T-cell (primary cell): ENCODE measurements around the gene TUBGCP6. TPM values are rescaled to one million over a fixed set of nuclear protein-coding genes. Genes with fewer than 3 reads are reported as not detected.
A peak's percentile ranks its signal among the peaks of the same experiment; 100 is the strongest.

Source experiments
- ATAC-seq, 4 experiments: fragments of 200-7000 bp in 3 of 4; fragments of 150-1000 bp in 1 of 4; cut with Tn5 transposase; replicated peaks in 1 of 4; 1 replicate in 3 of 4; 2 replicates in 1 of 4; pipeline ENCODE4 v1.10.0; 2021; ENCODE audit warnings: moderate library complexity in 3 of 4, mild to moderate bottlenecking in 2 of 4, moderate number of reproducible peaks in 1 of 4
- CTCF ChIA-PET, 2 donors: fragments of 300-600 bp; sonication (Branson Sonifier 250); formaldehyde crosslinking; loops; one replicate each; lab custom pipeline; 2022; ENCODE audit warnings: antibody characterized with exemption in 2 of 2; lab: Charles Lee
- POLR2A ChIA-PET, 2 donors: fragments of 300-600 bp; sonication (Branson Sonifier 250); formaldehyde crosslinking; loops; one replicate each; lab custom pipeline; 2022; ENCODE audit warnings: antibody characterized with exemption in 2 of 2; lab: Charles Lee
- DNase-seq, 35 experiments: peaks; one replicate each; pipeline versions ENCODE4 v3.0.0 to v3.0.0-alpha.2; 2013 to 2023
- H3K27ac ChIP-seq: one replicate; pipeline ENCODE4 v1.5.1; 2013; ENCODE audit warnings: low read length
- H3K27me3 ChIP-seq, 2 experiments: replicated peaks in 1 of 2; 1 replicate in 1 of 2; 2 replicates in 1 of 2; pipeline versions ENCODE4 v1.6.1 to v1.7.0; 2013; ENCODE audit warnings: low read length in 1 of 2, mixed read lengths in 1 of 2; ENCODE audit not compliant: control insufficient read depth in 2 of 2, insufficient read depth in 2 of 2; ENCODE audit errors: extremely low read depth in 1 of 2
- H3K36me3 ChIP-seq, 2 donors: 1 replicate in 1 of 2; 2 replicates in 1 of 2; pipeline versions ENCODE4 v1.6.1 to v1.7.0; 2013; ENCODE audit warnings: low read length in 1 of 2; ENCODE audit not compliant: control insufficient read depth in 2 of 2, insufficient read depth in 1 of 2; ENCODE audit errors: extremely low read depth in 1 of 2
- H3K4me1 ChIP-seq, 2 experiments: 1 replicate in 1 of 2; 2 replicates in 1 of 2; pipeline versions ENCODE4 v1.6.1 to v1.7.0; 2013; ENCODE audit warnings: low read length in 2 of 2, mixed read lengths in 1 of 2; ENCODE audit not compliant: insufficient read depth in 2 of 2, control insufficient read depth in 1 of 2; ENCODE audit errors: extremely low read depth in 1 of 2
- H3K4me3 ChIP-seq, 2 donors: 1 replicate in 1 of 2; 2 replicates in 1 of 2; pipeline versions ENCODE4 v1.5.1 to v1.7.0; 2013; ENCODE audit warnings: mild to moderate bottlenecking in 2 of 2, low read length in 1 of 2, moderate library complexity in 1 of 2; ENCODE audit not compliant: control insufficient read depth in 1 of 2; ENCODE audit errors: extremely low read depth in 1 of 2
- H3K9me3 ChIP-seq: 2 replicates; pipeline ENCODE4 v1.7.0; 2013
- H3K27ac Mint-ChIP-seq, 2 donors: one replicate each; pipeline ENCODE4 v1.8.0; 2020 to 2021; ENCODE audit warnings: mild to moderate bottlenecking in 2 of 2, mixed read lengths in 2 of 2
- H3K27me3 Mint-ChIP-seq, 2 donors: one replicate each; pipeline ENCODE4 v1.8.0; 2021 to 2022; ENCODE audit warnings: mixed read lengths in 2 of 2
- H3K36me3 Mint-ChIP-seq: one replicate; pipeline ENCODE4 v1.8.0; 2021; ENCODE audit warnings: mixed read lengths
- H3K4me1 Mint-ChIP-seq, 3 donors: one replicate each; pipeline ENCODE4 v1.8.0; 2020 to 2022; ENCODE audit warnings: mixed read lengths in 3 of 3, mild to moderate bottlenecking in 1 of 3
- H3K4me3 Mint-ChIP-seq, 3 donors: one replicate each; pipeline ENCODE4 v1.8.0; 2020 to 2022; ENCODE audit warnings: mild to moderate bottlenecking in 3 of 3, mixed read lengths in 3 of 3, moderate library complexity in 3 of 3
- H3K9me3 Mint-ChIP-seq, 3 donors: one replicate each; pipeline ENCODE4 v1.8.0; 2020 to 2022; ENCODE audit warnings: mixed read lengths in 3 of 3
- WGBS: methylation state at CpG from one replicate; pipeline ENCODE4 v1.1.5; 2013; ENCODE audit warnings: missing lambda C conversion rate; ENCODE audit not compliant: insufficient coverage; 5-methylcytosine and 5-hydroxymethylcytosine counted together
- total RNA-seq, 35 experiments: library from RNA in 6 of 35; stranded (reverse) in 6 of 35; fragments of 120-200 nt in 1 of 35; gene quantifications; one replicate each; pipeline versions ENCODE4 v1.2.1 to v1.2.4 and lab custom pipeline; 2013 to 2026

Gene TUBGCP6
- total RNA-seq, 5 donors from 2014 or later (not counting 1 experiment from before 2014, with no cell fraction given) = 129 to 144 (median 132) TPM

GRCh38 chr22:50197000-50197800 lies 47.6 kb downstream of the TUBGCP6 start:
- Mint-ChIP-seq H3K27me3 (no peaks in the 10 kb centered on the region), H3K4me1 (peaks cover 15 to 26% (median 20%) of the 10 kb centered on the region in 3 donors), H3K9me3 (no peaks in the 10 kb centered on the region), H3K4me3 (no peak overlapping the region), H3K27ac (no peak overlapping the region), H3K36me3 (no peaks in the 10 kb centered on the region)
- no peaks in the 10 kb centered on the region for H3K27me3 ChIP-seq
- 98% methylated on average over 18 of the region's 23 CpGs for WGBS
- no peak for DNase-seq
- peaks cover 11 to 49% of the 10 kb centered on the region in 2 experiments for H3K4me1 ChIP-seq
- ChIA-PET POLR2A (no interaction called here), CTCF (interaction anchor here in 1 of 2 donors (0.6 kb wide), 1 partner anchor 47 kb away, joined by 3 read pairs; no protein-coding TSS in a partner anchor)
- H3K9me3 ChIP-seq = no peaks in the 10 kb centered on the region
- no peak overlapping the region for H3K4me3 ChIP-seq
- no peak overlapping the region for H3K27ac ChIP-seq
- no peak for ATAC-seq
- H3K36me3 ChIP-seq = peaks cover 13 to 39% of the 10 kb centered on the region in 2 donors

- no peak overlapping the region for H3K4me3 ChIP-seq
- H3K4me1 ChIP-seq = peaks cover 13 to 52% of the 10 kb centered on the region in 2 experiments
- peaks cover 20 to 31% (median 25%) of the 10 kb centered on the region in 3 donors for H3K4me1 Mint-ChIP-seq
- H3K27me3 ChIP-seq = no peaks in the 10 kb centered on the region
- no peaks in the 10 kb centered on the region for H3K9me3 ChIP-seq
- no peaks in the 10 kb centered on the region for H3K9me3 Mint-ChIP-seq
- no peak for ATAC-seq
- ChIA-PET CTCF (no interaction called here), POLR2A (no interaction called here)
- no peak overlapping the region for H3K27ac ChIP-seq
- DNase-seq = no peak
- no peak overlapping the region for H3K27ac Mint-ChIP-seq
- H3K27me3 Mint-ChIP-seq = no peaks in the 10 kb centered on the region
- peaks cover 13 to 39% of the 10 kb centered on the region in 2 donors for H3K36me3 ChIP-seq
- 88% methylated on average over 12 of the region's 18 CpGs for WGBS
- no peaks in the 10 kb centered on the region for H3K36me3 Mint-ChIP-seq
- H3K4me3 Mint-ChIP-seq = no peak overlapping the region
Measured at GRCh38 chr22:50196256-50196655, 48.6 kb downstream of the TUBGCP6 start.

DNA sequence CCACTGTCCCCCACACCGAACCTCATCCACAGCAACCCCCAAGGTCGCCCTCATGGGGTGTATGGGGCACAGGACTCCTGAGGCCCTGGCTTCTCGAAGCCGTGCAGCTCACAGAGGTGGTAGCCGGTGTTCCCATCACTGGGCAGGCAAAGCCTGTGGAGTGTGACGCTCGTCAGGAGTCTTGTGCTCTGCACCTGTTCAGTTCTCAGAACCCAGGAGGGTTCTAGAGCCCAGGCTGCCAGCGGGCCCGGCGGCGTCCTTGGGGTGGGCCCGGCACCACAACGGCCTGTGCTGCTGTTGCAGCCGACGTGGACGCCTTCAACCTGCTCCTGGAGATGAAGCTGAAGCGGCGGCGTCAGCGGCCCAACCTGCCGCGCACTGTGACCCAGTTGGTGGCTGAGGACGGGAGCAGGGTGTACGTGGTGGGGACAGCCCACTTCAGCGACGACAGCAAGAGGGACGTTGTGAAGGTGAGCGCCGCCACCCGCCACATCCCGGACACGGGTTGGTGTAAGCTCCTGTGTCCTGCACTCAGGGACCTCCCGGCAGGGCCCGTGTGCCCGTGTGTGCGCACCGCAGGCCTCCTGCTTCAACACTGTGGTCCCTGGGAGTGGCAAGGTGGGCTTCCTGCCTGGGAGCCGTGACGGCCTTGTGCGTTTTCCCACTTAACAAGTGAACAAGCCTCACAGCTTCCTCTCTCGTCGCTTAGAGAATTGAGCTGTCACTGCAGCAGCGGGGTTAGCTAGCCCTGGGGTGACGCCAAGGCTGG lies 50.6 kb downstream of the TUBGCP6 start:
- ChIA-PET POLR2A (no interaction called here), CTCF (no interaction called here)
- no peak for ATAC-seq
- H3K9me3 ChIP-seq = no peaks in the 10 kb centered on the region
- H3K27me3 Mint-ChIP-seq = no peaks in the 10 kb centered on the region
- no peaks in the 10 kb centered on the region for H3K9me3 Mint-ChIP-seq
- H3K36me3 Mint-ChIP-seq = no peaks in the 10 kb centered on the region
- peaks cover 27 to 35% (median 29%) of the 10 kb centered on the region in 3 donors for H3K4me1 Mint-ChIP-seq
- H3K4me3 ChIP-seq = no peak overlapping the region
- no peak for DNase-seq
- H3K4me3 Mint-ChIP-seq = no peak overlapping the region
- WGBS = 95% methylated on average over 43 of the region's 44 CpGs
- no peak overlapping the region for H3K27ac Mint-ChIP-seq
- H3K27ac ChIP-seq = no peak overlapping the region
- no peaks in the 10 kb centered on the region for H3K27me3 ChIP-seq
- H3K4me1 ChIP-seq = peaks cover 22 to 61% of the 10 kb centered on the region in 2 experiments
- H3K36me3 ChIP-seq = peaks cover 13 to 39% of the 10 kb centered on the region in 2 donors

DNA sequence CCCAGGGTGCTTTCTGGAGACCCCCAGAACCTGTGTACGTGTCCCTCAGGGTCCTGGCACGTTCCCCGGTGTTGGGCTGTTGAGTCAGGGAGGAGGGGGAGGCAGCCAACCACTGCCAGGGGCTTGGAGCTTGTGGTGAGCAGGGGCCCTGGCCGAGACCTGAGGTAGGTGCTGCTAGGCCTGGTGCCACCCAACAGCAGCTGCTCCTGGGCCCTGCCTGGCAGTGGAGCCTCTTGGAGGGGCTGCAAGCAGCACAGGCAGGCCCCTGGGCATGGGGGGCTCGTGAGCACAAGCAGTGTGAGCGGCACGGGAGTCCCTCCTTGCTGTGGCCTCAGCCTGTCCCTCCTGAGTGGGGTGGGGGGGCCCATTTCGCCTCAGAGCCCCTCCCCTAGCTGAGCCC lies 51.2 kb downstream of the TUBGCP6 start:
- no peaks in the 10 kb centered on the region for H3K36me3 Mint-ChIP-seq
- no peaks in the 10 kb centered on the region for H3K9me3 Mint-ChIP-seq
- H3K27ac Mint-ChIP-seq = no peak overlapping the region
- POLR2A ChIA-PET = no interaction called here
- 89% methylated on average over 4 of the region's 8 CpGs for WGBS
- no peaks in the 10 kb centered on the region for H3K27me3 ChIP-seq
- peaks cover 28 to 65% of the 10 kb centered on the region in 2 experiments for H3K4me1 ChIP-seq
- DNase-seq (no peak), ATAC-seq (no peak)
- no peaks in the 10 kb centered on the region for H3K27me3 Mint-ChIP-seq
- H3K4me3 ChIP-seq = no peak overlapping the region
- no peak overlapping the region for H3K4me3 Mint-ChIP-seq
- CTCF ChIA-PET = no interaction called here
- no peaks in the 10 kb centered on the region for H3K9me3 ChIP-seq
- H3K36me3 ChIP-seq = peaks cover 13 to 40% of the 10 kb centered on the region in 2 donors
- no peak overlapping the region for H3K27ac ChIP-seq
- peaks cover 30 to 39% (median 35%) of the 10 kb centered on the region in 3 donors for H3K4me1 Mint-ChIP-seq

DNA sequence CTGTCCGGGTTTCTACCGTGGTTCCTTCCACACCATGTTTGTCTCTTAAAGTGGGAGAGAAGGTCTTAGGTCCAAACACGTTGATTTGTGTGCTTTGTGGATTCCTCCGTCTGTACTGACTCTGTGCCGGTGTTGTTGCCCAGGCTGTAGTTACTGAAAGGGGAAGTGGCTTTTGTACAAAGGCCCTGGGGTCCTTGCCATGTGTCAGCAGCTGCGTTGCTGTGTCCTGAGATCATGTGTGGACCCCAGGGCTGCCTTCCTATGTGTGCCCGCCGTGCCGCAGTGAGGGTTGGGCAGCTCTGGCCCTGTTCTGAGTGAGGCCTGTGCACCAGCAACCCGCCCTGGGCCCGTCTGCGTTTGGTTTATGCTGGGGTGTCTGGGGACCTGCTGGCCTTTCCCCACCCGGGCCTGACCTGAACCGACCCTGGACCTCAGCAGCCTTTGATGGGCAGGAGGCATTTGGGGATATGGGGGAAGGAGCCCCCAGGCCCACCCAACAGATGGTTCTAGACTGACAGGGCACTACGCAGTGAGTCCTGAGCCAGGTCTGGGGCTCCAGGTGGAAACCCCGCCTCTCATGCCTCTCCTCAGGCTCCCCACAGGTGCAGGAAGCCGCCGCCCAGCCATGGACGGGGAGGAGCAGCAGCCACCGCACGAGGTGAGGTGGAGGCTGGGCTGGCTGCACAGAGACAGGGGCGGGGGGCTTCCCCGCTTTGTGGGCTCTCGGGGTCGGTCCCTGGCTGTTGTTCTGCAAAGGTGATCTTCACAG lies 52.2 kb downstream of the TUBGCP6 start:
- Mint-ChIP-seq H3K27me3 (no peaks in the 10 kb centered on the region), H3K36me3 (no peaks in the 10 kb centered on the region), H3K27ac (peak overlapping the region; percentile 95 to 99), H3K4me1 (peaks cover 30 to 43% (median 39%) of the 10 kb centered on the region in 3 donors), H3K9me3 (no peaks in the 10 kb centered on the region), H3K4me3 (peak overlapping the region; percentile 90 to 98 (median 90))
- peak overlapping the region; percentile 39 to 88 for H3K4me3 ChIP-seq
- H3K27me3 ChIP-seq = no peaks in the 10 kb centered on the region
- peak; percentile 32 to 82 (median 67) for DNase-seq
- H3K4me1 ChIP-seq = peaks cover 30 to 74% of the 10 kb centered on the region in 2 experiments
- peak; percentile 9 to 37 (median 22) for ATAC-seq
- CTCF ChIA-PET = no interaction called here
- H3K9me3 ChIP-seq = no peaks in the 10 kb centered on the region
- 32% methylated on average over 19 of the region's 25 CpGs for WGBS
- H3K36me3 ChIP-seq = peaks cover 13 to 36% of the 10 kb centered on the region in 2 donors
- POLR2A ChIA-PET = interaction anchor here in 1 of 2 donors (0.6 kb wide), 1 partner anchor 50 kb away, joined by 3 read pairs; no protein-coding TSS in a partner anchor
- H3K27ac ChIP-seq = peak overlapping the region; percentile 93
